ENCODE results near the gene EVI2B. TPM values are rescaled to one million over a fixed set of nuclear protein-coding genes. Genes with fewer than 3 reads are reported as not detected.
"Not testable (repeated sequence)": the region's sequence is repeated elsewhere in the genome, so short reads cannot be mapped to it uniquely, and the experiment has no call there.

The EVI2B gene
- total RNA-seq, 1 experiment from 2014 or later: 1.2 TPM

GRCh38 chr17:31297090-31297489 lies 16.8 kb downstream of the EVI2B start, which contains the start of gene OMG:
OMG (minus strand) TSS chr17:31297239; CDS start chr17:31296331, 908 bp downstream.
- no peak for DNase-seq (ENCODE audit: low read depth in 1 of 2, low spot score in 2 of 2)
- H3K4me1 ChIP-seq (replicated peaks): no peaks in the 10 kb centered on the region
- no peaks in the 10 kb centered on the region for H3K9me3 ChIP-seq (replicated peaks)
- H3K27me3 ChIP-seq (replicated peaks): no peaks in the 10 kb centered on the region
- no peak within 1 kb of the TSS for H3K27ac ChIP-seq
- H3K4me3 ChIP-seq: no peak within 1 kb of the TSS
- peaks cover 14% of the 10 kb centered on the region; the same call in 1 of the 2 replicates for H3K36me3 ChIP-seq

GRCh38 chr17:31296142-31296541 lies 17.7 kb downstream of the EVI2B start:
- H3K4me3 ChIP-seq: no peak overlapping the region
- H3K9me3 ChIP-seq (replicated peaks): no peaks in the 10 kb centered on the region
- DNase-seq (ENCODE audit: low read depth in 1 of 2, low spot score in 2 of 2): no peak
- no peak overlapping the region for H3K27ac ChIP-seq
- H3K27me3 ChIP-seq (replicated peaks): no peaks in the 10 kb centered on the region
- peaks cover 5% of the 10 kb centered on the region; the same call in 1 of the 2 replicates for H3K4me1 ChIP-seq (replicated peaks)
- H3K36me3 ChIP-seq: peaks cover 22% of the 10 kb centered on the region

GRCh38 chr17:31295489-31295871 lies 18.4 kb downstream of the EVI2B start:
- Histone ChIP-seq H3K36me3 (peaks cover 22% of the 10 kb centered on the region), H3K27ac (no peak overlapping the region), H3K4me1 (replicated peaks) (peaks cover 5% of the 10 kb centered on the region; the same call in 1 of the 2 replicates), H3K4me3 (no peak overlapping the region), H3K27me3 (replicated peaks) (no peaks in the 10 kb centered on the region), H3K9me3 (replicated peaks) (no peaks in the 10 kb centered on the region)
- DNase-seq (ENCODE audit: low read depth in 1 of 2, low spot score in 2 of 2): no peak

GRCh38 chr17:31294820-31295488 lies 18.9 kb downstream of the EVI2B start:
- H3K9me3 ChIP-seq (replicated peaks): no peaks in the 10 kb centered on the region
- no peaks in the 10 kb centered on the region for H3K27me3 ChIP-seq (replicated peaks)
- H3K27ac ChIP-seq: no peak overlapping the region
- no peak for DNase-seq (ENCODE audit: low read depth in 1 of 2, low spot score in 2 of 2)
- H3K4me1 ChIP-seq (replicated peaks): peaks cover 5% of the 10 kb centered on the region; the same call in 1 of the 2 replicates
- H3K4me3 ChIP-seq: no peak overlapping the region
- peaks cover 22% of the 10 kb centered on the region for H3K36me3 ChIP-seq

GRCh38 chr17:31294231-31294630 lies 19.6 kb downstream of the EVI2B start:
- Histone ChIP-seq H3K9me3 (replicated peaks) (no peaks in the 10 kb centered on the region), H3K36me3 (peaks cover 22% of the 10 kb centered on the region), H3K27ac (no peak overlapping the region)

GRCh38 chr17:31293581-31293980 lies 20.3 kb downstream of the EVI2B start:
- Histone ChIP-seq H3K27ac (no peak overlapping the region), H3K4me3 (no peak overlapping the region), H3K4me1 (replicated peaks) (peaks cover 5% of the 10 kb centered on the region; the same call in 1 of the 2 replicates), H3K27me3 (replicated peaks) (no peaks in the 10 kb centered on the region), H3K9me3 (replicated peaks) (no peaks in the 10 kb centered on the region), H3K36me3 (peaks cover 22% of the 10 kb centered on the region)
- DNase-seq (ENCODE audit: low read depth in 1 of 2, low spot score in 2 of 2): no peak

More at GRCh38 chr17:31294231-31294630, 19.6 kb downstream of the EVI2B start:
- DNase-seq (ENCODE audit: low read depth in 1 of 2, low spot score in 2 of 2): no peak
- no peaks in the 10 kb centered on the region for H3K27me3 ChIP-seq (replicated peaks)
- H3K4me3 ChIP-seq: no peak overlapping the region
- peaks cover 5% of the 10 kb centered on the region; the same call in 1 of the 2 replicates for H3K4me1 ChIP-seq (replicated peaks)

- H3K36me3 ChIP-seq: peaks cover 23% of the 10 kb centered on the region
- no peak for DNase-seq (ENCODE audit: low read depth in 1 of 2, low spot score in 2 of 2)
- H3K27me3 ChIP-seq (replicated peaks): no peaks in the 10 kb centered on the region
- H3K27ac ChIP-seq: no peak overlapping the region
- H3K4me3 ChIP-seq: no peak overlapping the region
- H3K9me3 ChIP-seq (replicated peaks): no peaks in the 10 kb centered on the region
- peaks cover 5% of the 10 kb centered on the region; the same call in 1 of the 2 replicates for H3K4me1 ChIP-seq (replicated peaks)
These were observed 22.0 kb downstream of the EVI2B start for GRCh38 chr17:31291820-31292219.

- Histone ChIP-seq H3K9me3 (replicated peaks) (no peaks in the 10 kb centered on the region), H3K27me3 (replicated peaks) (no peaks in the 10 kb centered on the region), H3K36me3 (peaks cover 18% of the 10 kb centered on the region), H3K4me3 (no peak overlapping the region), H3K27ac (no peak overlapping the region), H3K4me1 (replicated peaks) (peaks cover 5% of the 10 kb centered on the region; the same call in 1 of the 2 replicates)
- DNase-seq (ENCODE audit: low read depth in 1 of 2, low spot score in 2 of 2): no peak
These were observed 24.1 kb downstream of the EVI2B start for GRCh38 chr17:31289790-31290189.

GRCh38 chr17:31287932-31288331 lies 25.9 kb downstream of the EVI2B start:
- not testable (repeated sequence) for H3K4me3 ChIP-seq; H3K27me3 ChIP-seq (replicated peaks); DNase-seq (ENCODE audit: low read depth in 1 of 2, low spot score in 2 of 2); H3K27ac ChIP-seq; H3K4me1 ChIP-seq (replicated peaks); H3K9me3 ChIP-seq (replicated peaks)
- H3K36me3 ChIP-seq: peaks cover 23% of the 10 kb centered on the region

GRCh38 chr17:31286587-31286986 lies 27.3 kb downstream of the EVI2B start:
- Histone ChIP-seq H3K9me3 (replicated peaks) (no peaks in the 10 kb centered on the region), H3K27ac (no peak overlapping the region), H3K4me1 (replicated peaks) (peaks cover 1% of the 10 kb centered on the region; the same call in 1 of the 2 replicates), H3K27me3 (replicated peaks) (no peaks in the 10 kb centered on the region), H3K36me3 (peaks cover 22% of the 10 kb centered on the region), H3K4me3 (no peak overlapping the region)
- no peak for DNase-seq (ENCODE audit: low read depth in 1 of 2, low spot score in 2 of 2)

GRCh38 chr17:31283841-31284240 lies 30.0 kb downstream of the EVI2B start:
- H3K36me3 ChIP-seq: peaks cover 27% of the 10 kb centered on the region
- no peaks in the 10 kb centered on the region; the same call in 1 of the 2 replicates for H3K4me1 ChIP-seq (replicated peaks)
- no peaks in the 10 kb centered on the region for H3K9me3 ChIP-seq (replicated peaks)
- H3K4me3 ChIP-seq: no peak overlapping the region
- no peak overlapping the region for H3K27ac ChIP-seq
- no peak for DNase-seq (ENCODE audit: low read depth in 1 of 2, low spot score in 2 of 2)
- no peaks in the 10 kb centered on the region for H3K27me3 ChIP-seq (replicated peaks)

- Histone ChIP-seq H3K27me3 (replicated peaks) (no peaks in the 10 kb centered on the region), H3K27ac (no peak overlapping the region), H3K9me3 (replicated peaks) (no peaks in the 10 kb centered on the region), H3K4me1 (replicated peaks) (no peaks in the 10 kb centered on the region; the same call in 1 of the 2 replicates), H3K4me3 (no peak overlapping the region), H3K36me3 (peaks cover 43% of the 10 kb centered on the region)
- no peak for DNase-seq (ENCODE audit: low read depth in 1 of 2, low spot score in 2 of 2)
These were observed 32.8 kb downstream of the EVI2B start for GRCh38 chr17:31281061-31281460.

GRCh38 chr17:31279401-31279800 lies 34.5 kb downstream of the EVI2B start:
- Histone ChIP-seq H3K9me3 (replicated peaks) (no peaks in the 10 kb centered on the region), H3K4me1 (replicated peaks) (peaks cover 2% of the 10 kb centered on the region), H3K36me3 (peaks cover 47% of the 10 kb centered on the region), H3K27ac (no peak overlapping the region), H3K27me3 (replicated peaks) (no peaks in the 10 kb centered on the region), H3K4me3 (no peak overlapping the region)
- no peak for DNase-seq (ENCODE audit: low read depth in 1 of 2, low spot score in 2 of 2)

- H3K27ac ChIP-seq: no peak overlapping the region
These were observed 38.7 kb downstream of the EVI2B start for GRCh38 chr17:31275116-31275515.

More at GRCh38 chr17:31275116-31275515, 38.7 kb downstream of the EVI2B start:
- peaks cover 49% of the 10 kb centered on the region for H3K36me3 ChIP-seq
- no peaks in the 10 kb centered on the region for H3K9me3 ChIP-seq (replicated peaks)
- no peaks in the 10 kb centered on the region for H3K27me3 ChIP-seq (replicated peaks)
- H3K4me1 ChIP-seq (replicated peaks): peaks cover 13% of the 10 kb centered on the region
- no peak for DNase-seq (ENCODE audit: low read depth in 1 of 2, low spot score in 2 of 2)
- H3K4me3 ChIP-seq: no peak overlapping the region

Measured in SJSA1 (cell line).